ENCODE results near the gene NIFK. TPM values are rescaled to one million over a fixed set of nuclear protein-coding genes. Genes with fewer than 3 reads are reported as not detected.
"Not testable (repeated sequence)": the region's sequence is repeated elsewhere in the genome, so short reads cannot be mapped to it uniquely, and the experiment has no call there.

Gene NIFK
- total RNA-seq, 4 donors from 2014 or later: 40.0 to 77.6 (median 57.9) TPM

- 84% methylated on average over 3 of the region's 3 CpGs for WGBS
- no peak for DNase-seq (ENCODE audit: low spot score in 2 of 2)
- Histone ChIP-seq H3K27ac (no peak overlapping the region), H3K4me1 (no peaks in the 10 kb centered on the region), H3K4me3 (no peak overlapping the region), H3K36me3 (no peaks in the 10 kb centered on the region), H3K27me3 (no peaks in the 10 kb centered on the region), H3K9me3 (no peaks in the 10 kb centered on the region)
- TF ChIP-seq POLR2A (IDR thresholded peaks at IDR 0.05) (no peak), EP300 (IDR thresholded peaks at IDR 0.05) (no peak), POLR2AphosphoS5 (IDR thresholded peaks at IDR 0.05) (no peak), CTCF (IDR thresholded peaks at IDR 0.05) (no peak)
Observed at GRCh38 chr2:121741450-121741849, 4.8 kb upstream of the NIFK start.

GRCh38 chr2:121740973-121741372 lies 4.3 kb upstream of the NIFK start:
- Histone ChIP-seq H3K27me3 (no peaks in the 10 kb centered on the region), H3K27ac (no peak overlapping the region), H3K9me3 (no peaks in the 10 kb centered on the region), H3K4me1 (peaks cover 2% of the 10 kb centered on the region), H3K36me3 (no peaks in the 10 kb centered on the region), H3K4me3 (no peak overlapping the region)
- TF ChIP-seq CTCF (IDR thresholded peaks at IDR 0.05) (no peak), EP300 (IDR thresholded peaks at IDR 0.05) (no peak)
- no peak for DNase-seq (ENCODE audit: low spot score in 2 of 2)
- 61% methylated on average over 4 of the region's 6 CpGs for WGBS

- WGBS: 0% methylated on average over 8 of the region's 8 CpGs
- no peak for TF ChIP-seq CTCF (IDR thresholded peaks at IDR 0.05)
- no peak for TF ChIP-seq POLR2AphosphoS5 (IDR thresholded peaks at IDR 0.05)
- no peak for TF ChIP-seq EP300 (IDR thresholded peaks at IDR 0.05)
- no peak for TF ChIP-seq POLR2A (IDR thresholded peaks at IDR 0.05)
- Histone ChIP-seq H3K4me3 (peak overlapping the region; percentile 92), H3K27me3 (no peaks in the 10 kb centered on the region), H3K9me3 (no peaks in the 10 kb centered on the region), H3K36me3 (peaks cover 38% of the 10 kb centered on the region), H3K4me1 (peaks cover 18% of the 10 kb centered on the region), H3K27ac (peak overlapping the region; percentile 87)
- no peak for DNase-seq (ENCODE audit: low spot score in 2 of 2)
Observed at GRCh38 chr2:121736140-121736461, 574 bp downstream of the NIFK start.

- TF ChIP-seq CTCF (IDR thresholded peaks at IDR 0.05) (no peak), POLR2A (IDR thresholded peaks at IDR 0.05) (no peak), EP300 (IDR thresholded peaks at IDR 0.05) (no peak), POLR2AphosphoS5 (IDR thresholded peaks at IDR 0.05) (no peak)
- 22% methylated on average over 10 of the region's 10 CpGs for WGBS
Observed at GRCh38 chr2:121735518-121736074, 1.1 kb downstream of the NIFK start.

GRCh38 chr2:121734544-121734943 lies 2.1 kb downstream of the NIFK start:
- not testable (repeated sequence) for H3K27me3 ChIP-seq, H3K4me3 ChIP-seq, H3K27ac ChIP-seq, H3K9me3 ChIP-seq
- Histone ChIP-seq H3K36me3 (peaks cover 53% of the 10 kb centered on the region), H3K4me1 (peaks cover 18% of the 10 kb centered on the region)
- 95% methylated on average over 11 of the region's 11 CpGs for WGBS
- peak in 1 of 2 donors; percentile 65 for DNase-seq (ENCODE audit: low spot score in 2 of 2)

More at GRCh38 chr2:121735518-121736074, 1.1 kb downstream of the NIFK start:
- Histone ChIP-seq H3K4me3 (peak overlapping the region; percentile 92), H3K4me1 (peaks cover 18% of the 10 kb centered on the region), H3K27me3 (no peaks in the 10 kb centered on the region), H3K27ac (peak overlapping the region; percentile 87), H3K36me3 (peaks cover 43% of the 10 kb centered on the region), H3K9me3 (no peaks in the 10 kb centered on the region)
- DNase-seq (ENCODE audit: low spot score in 2 of 2): peak in 1 of 2 donors; percentile 40

- H3K4me1 ChIP-seq: peaks cover 18% of the 10 kb centered on the region
- peaks cover 85% of the 10 kb centered on the region for H3K36me3 ChIP-seq
- no peaks in the 10 kb centered on the region for H3K9me3 ChIP-seq
- no peak for DNase-seq (ENCODE audit: low spot score in 2 of 2)
- no peak overlapping the region for H3K4me3 ChIP-seq
- TF ChIP-seq POLR2AphosphoS5 (IDR thresholded peaks at IDR 0.05): no peak
- TF ChIP-seq POLR2A (IDR thresholded peaks at IDR 0.05): no peak
- no peak for TF ChIP-seq CTCF (IDR thresholded peaks at IDR 0.05)
- TF ChIP-seq EP300 (IDR thresholded peaks at IDR 0.05): no peak
- H3K27ac ChIP-seq: no peak overlapping the region
- 80% methylated on average over 6 of the region's 6 CpGs for WGBS
- no peaks in the 10 kb centered on the region for H3K27me3 ChIP-seq
Observed at GRCh38 chr2:121731366-121731765, 5.3 kb downstream of the NIFK start.

All from suprapubic skin (tissue), 4 donors.